ENCODE measurements around the gene PACRG.
"Not testable (repeated sequence)": the region's sequence is repeated elsewhere in the genome, so short reads cannot be mapped to it uniquely, and the experiment has no call there.

PACRG gene

DNA sequence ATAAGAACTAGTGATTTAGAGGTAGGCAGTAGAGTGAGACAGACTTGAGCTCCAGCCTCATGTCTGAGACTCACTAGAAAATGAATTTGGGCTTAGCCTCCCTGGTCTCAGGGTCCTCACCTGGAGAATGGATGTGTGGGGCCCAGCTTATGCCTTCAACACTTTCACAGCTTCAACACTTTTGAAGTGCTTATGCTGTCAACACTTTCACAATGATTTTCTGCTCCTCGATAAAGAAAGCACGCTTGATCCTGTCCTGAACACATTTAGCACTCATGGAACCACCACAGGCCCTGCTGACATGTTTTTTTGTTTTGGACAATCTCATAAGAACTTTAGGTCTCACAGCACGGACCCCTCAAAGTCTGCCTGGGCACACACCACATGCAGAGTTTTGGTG lies 229.3 kb downstream of the PACRG start:
- DNase-seq = no peak

DNA sequence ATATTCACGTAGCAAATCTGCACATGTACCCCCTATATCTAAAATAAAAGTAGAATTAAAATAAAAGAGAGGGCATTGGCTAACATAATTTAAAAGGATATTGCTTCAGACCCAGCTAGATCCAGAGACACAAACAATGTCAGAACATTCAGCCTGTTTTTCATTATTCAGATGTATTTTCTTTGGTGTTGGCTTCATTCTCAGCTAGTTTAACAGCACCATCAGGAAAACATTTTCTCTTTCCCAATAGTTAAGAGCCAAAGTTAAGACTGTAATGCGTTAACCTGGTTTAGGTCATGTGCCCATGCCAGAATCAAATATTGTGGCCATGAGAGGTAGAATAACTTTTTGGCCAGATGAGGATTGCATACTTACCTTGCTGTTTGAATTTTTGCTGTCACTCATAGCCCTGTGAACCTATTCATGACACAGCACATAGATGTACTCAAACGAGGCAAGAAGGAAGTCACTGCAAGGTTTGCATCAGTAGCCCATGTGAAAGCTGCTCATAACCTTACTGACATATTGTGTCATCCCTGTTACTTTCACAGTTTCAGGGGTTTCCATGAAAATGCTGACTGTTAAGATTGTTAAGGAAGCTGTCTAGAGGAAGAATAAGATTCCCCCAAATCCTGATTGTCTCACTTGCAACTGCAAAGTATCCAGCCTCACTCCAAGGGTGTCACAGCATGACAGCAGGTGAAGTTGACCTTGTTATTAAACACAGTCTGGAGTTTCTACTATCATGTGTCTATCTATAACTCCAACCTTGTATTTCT lies 233.1 kb downstream of the PACRG start:
- DNase-seq = no peak

DNA sequence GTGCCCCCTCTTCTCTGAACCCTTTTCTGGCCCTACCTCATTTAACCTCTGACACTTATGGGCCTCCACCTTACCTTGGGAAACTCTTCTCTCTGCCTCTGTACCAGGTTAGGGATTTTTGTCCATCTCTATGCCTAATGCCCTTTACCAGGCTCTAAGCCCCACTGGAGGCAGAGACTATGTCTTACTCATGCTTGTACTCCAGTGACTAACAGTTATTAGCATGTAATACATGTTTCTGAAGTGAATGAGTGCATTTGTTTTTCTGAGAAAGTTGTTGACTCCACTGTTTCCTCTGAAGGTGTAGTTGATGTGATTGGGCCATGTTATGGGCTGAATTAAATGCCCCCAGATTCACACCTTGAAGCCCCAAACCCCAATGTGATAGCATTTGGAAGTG lies 234.3 kb downstream of the PACRG start:
- peak; percentile 76 for DNase-seq

DNA sequence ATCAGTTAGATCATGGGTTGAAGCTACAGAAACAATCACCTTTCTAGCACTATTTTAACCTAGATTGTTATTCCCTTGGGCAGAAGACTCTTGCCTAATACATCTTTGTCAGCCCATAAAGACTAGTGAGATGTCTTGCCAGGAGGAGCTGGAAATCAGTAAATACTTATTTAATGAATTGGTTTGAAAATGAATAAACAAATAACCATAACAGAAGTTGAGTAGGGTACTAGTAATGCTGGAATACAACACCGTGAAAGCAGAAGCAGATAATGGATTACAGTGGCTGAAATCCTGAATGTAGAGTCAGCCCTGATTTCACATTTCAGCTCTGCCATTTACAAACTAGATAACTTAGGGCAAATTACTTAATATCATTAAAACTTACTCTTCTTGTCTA lies 236.1 kb downstream of the PACRG start:
- DNase-seq = peak; percentile 55

DNA sequence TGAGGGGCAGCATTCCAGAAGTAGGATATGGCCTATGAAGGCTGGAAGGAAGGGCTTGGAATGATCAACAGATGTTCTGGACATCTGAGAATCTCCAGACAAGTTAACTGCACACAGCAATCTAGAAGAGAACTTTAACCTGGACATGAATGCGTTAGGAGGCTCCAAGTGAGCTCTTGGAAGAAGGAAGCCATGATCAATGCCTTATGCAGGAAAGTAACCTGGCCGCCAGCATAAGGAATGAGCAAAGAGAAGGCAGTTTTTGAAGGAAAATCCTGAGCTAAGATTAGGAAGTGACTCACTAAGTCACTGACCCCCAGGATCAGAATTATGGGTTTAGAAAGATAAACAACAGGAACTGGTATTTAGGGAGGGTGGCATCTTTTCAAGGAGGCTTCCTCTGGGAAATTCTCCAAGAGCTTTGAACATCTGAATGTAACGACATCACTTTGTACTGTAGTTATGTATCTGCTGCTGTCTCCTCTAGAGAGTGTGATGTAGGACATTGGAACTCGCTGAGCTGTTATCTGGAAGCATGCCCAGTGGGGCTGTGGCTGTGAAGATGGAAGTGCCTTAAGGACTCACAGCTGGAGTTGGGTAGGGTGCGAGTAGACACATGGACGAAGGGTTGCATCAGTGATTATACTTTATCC lies 236.8 kb downstream of the PACRG start:
- DNase-seq = peak; percentile 100

- DNase-seq = no peak
Measured at GRCh38 chr6:162965366-162965765, 237.6 kb downstream of the PACRG start.

DNA sequence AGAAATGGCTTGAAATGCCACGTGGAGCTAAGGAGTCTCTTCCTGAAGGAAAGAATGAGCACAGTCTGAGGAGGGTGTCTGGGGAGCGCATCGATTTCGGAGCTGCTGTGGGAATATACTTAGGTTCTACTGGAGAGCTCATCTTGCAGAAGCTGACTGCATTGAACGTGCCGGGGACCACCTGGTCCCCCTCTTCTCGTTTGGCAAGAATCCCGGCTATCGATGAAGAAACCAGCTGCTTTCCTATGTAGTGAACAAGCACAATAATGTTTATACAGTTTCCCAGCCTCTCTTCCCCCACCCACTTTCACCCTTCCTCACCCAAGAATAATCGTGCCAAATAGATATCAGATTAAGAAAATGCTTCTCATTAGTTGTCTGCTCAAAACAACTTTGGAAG lies 242.5 kb downstream of the PACRG start:
- DNase-seq = no peak

- no peak for DNase-seq
Measured at GRCh38 chr6:162971356-162971755, 243.6 kb downstream of the PACRG start.

DNA sequence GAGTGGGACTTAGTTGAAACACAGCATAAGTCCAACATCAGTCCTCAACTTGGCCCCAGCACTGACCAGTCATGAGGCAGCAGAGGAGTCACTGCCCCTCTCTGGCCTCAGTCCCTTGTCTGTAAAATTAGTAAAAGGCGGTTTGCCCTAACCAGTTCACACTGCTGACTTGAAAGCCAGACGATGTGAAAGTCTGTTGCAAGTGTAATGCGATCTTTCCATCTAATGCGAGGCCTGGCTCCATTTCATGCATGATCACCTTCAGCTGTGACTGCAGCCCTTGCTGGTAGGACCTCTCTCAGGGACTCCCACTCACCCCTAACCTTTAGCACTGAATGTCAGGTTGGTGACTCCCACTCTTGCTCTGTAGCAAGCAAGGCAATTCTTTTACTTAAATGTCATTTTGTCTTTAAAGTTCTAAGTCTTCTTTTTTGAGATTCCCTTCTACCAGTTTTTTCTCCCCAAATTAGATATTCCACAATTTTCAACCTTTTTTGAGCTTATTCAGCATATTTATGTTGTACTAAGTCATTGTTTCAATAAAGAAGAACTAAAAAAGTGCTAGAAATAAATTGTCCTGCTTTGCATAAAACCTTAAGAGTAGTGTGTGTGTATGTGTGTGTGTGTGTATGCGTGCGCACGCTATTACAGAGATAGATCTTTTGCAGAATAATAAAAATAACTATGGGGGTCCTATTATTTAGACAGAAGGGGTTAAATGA lies 245.5 kb downstream of the PACRG start:
- no peak for DNase-seq

- DNase-seq = no peak
Measured at GRCh38 chr6:162973980-162974379, 246.2 kb downstream of the PACRG start.

GRCh38 chr6:162974685-162975084 lies 246.9 kb downstream of the PACRG start:
- DNase-seq = no peak

GRCh38 chr6:162976141-162976540 lies 248.4 kb downstream of the PACRG start:
- DNase-seq = no peak

- not testable (repeated sequence) for DNase-seq
Measured at GRCh38 chr6:162983234-162983633, 255.5 kb downstream of the PACRG start.

GRCh38 chr6:162998777-162999176 lies 271.0 kb downstream of the PACRG start:
- no peak for DNase-seq

DNA sequence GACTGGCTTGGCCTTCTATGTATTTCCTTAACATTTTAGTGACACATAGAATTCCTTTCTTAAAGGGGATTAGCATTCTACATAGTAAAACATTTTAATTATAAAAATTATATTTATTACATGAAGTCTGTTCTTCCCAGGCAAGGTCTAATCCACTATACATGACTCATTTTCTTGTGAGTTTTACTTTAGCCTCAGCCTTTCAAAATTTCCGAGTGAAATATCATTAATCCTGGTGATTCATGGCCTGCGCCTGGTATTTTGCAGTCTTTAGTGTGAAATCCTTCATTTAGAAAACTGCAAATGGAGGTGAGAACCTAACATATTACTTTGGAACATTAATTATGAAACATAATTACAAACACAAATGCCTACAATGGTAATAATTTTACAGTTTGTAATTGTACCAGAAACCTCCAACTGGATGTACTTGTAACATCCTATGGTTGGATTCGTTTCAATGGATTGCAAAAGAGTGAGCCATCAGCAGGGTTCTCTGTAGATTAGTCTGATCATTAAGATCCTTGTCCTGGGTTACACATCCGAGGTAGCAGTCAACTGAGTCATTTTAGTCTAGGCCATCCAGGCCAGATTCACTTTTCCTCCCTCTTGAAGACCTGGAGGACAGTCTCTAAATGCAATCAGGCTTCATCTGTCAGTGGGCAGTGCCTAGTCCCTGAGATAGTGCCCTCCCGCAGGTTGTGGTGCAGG lies 272.0 kb downstream of the PACRG start:
- DNase-seq = peak; percentile 91

- DNase-seq = no peak
Measured at GRCh38 chr6:163001330-163001729, 273.6 kb downstream of the PACRG start.

- DNase-seq = no peak
Measured at GRCh38 chr6:163008186-163008585, 280.4 kb downstream of the PACRG start.

- no peak for DNase-seq
Measured at GRCh38 chr6:163008626-163009025, 280.9 kb downstream of the PACRG start.

GRCh38 chr6:163010145-163010544 lies 282.4 kb downstream of the PACRG start:
- DNase-seq = no peak

- peak; percentile 7 for DNase-seq
Measured at GRCh38 chr6:163014736-163015135, 287.0 kb downstream of the PACRG start.

DNA sequence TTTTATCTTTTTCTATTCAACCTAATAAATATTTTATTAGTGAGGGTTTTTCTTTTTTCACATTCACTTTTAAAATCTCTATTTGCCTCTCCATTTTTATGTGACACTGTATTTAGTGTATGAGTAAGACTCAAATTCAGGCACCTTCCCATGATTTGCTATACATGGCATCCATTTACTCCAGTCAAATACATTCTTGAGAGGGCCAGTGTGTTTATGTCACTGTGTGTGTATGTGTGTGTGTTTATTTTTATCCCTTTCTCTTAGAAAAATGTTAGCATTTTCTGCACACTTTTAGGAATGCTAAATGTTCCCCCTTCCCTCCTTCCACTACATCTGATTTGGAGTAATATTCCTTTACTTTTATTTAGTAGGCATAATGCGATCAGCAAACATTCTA lies 290.0 kb downstream of the PACRG start:
- DNase-seq = no peak

GRCh38 chr6:163019926-163020325 lies 292.2 kb downstream of the PACRG start:
- DNase-seq = no peak

DNA sequence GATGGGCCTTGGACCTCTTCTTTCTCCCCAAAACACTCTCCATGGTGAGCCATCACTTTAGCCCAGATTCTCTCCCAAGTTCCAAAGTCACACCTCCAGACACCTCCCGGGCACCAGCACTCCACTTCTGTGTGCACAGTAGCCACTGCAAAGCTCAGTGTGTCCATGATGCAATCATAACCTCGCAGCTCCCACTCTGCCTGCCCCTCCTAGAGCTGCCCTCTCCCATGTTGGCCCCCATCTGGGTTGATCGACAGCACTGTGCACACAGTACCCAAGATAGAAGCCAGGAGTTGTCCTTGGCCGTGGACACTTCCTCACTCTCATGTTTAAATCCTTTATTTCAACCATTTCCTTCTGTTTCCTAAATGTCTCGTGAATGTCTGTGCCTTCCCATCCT lies 293.3 kb downstream of the PACRG start:
- DNase-seq = no peak

Data from HCEC 1CT (cell line).